Kidney tubule cell (primary cell): ENCODE results near the gene RUFY1.
"Not testable (repeated sequence)": the region's sequence is repeated elsewhere in the genome, so short reads cannot be mapped to it uniquely, and the experiment has no call there.

Experiments used
- DNase-seq: peaks from one replicate; pipeline ENCODE4 v3.0.0-alpha.2; 2018; ENCODE audit warnings: low spot score

Gene RUFY1

DNA sequence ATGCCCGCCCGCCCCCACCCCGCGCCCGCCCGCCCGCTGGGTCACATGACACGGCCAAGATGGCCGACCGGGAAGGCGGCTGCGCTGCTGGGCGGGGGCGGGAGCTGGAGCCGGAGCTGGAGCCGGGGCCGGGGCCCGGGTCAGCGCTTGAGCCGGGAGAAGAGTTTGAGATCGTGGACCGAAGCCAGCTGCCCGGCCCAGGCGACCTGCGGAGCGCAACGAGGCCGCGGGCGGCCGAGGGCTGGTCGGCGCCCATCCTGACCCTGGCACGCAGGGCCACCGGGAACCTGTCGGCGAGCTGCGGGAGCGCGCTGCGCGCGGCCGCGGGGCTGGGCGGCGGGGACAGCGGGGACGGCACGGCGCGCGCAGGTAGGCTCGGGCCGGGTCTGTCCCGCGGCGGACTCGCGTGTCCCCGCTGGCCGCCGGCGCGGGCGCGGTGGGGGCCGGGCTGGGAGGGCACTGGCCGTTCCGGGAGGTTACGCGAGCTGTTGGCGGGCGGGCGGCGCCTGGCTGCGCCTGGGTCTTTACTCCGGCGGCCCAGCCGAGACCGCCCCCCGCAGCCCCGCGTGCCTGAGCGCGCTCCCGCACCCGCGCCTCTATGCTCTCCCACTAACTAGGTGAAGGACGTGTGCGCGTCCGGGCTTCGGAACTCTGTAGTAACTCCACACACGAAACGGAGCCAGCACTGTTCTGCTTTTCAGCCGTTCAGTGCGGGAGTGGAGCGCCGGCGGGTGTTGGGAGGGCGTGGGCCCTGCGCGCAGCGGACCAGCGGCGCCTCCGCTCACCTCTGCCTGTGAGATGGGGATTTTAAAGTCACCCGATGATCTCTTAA, at the start of gene RUFY1:
TSS of gene RUFY1 (plus strand) at position 44 of the 832 bp plus-strand sequence. CDS start at position 60, 16 bp downstream.
- DNase-seq, result peak; percentile 82

- DNase-seq, result not testable (repeated sequence)
Measured at GRCh38 chr5:179501997-179502396, 48.4 kb upstream of the RUFY1 start.

GRCh38 chr5:179502420-179502819, 47.9 kb upstream of the RUFY1 start:
- DNase-seq, result not testable (repeated sequence)

DNA sequence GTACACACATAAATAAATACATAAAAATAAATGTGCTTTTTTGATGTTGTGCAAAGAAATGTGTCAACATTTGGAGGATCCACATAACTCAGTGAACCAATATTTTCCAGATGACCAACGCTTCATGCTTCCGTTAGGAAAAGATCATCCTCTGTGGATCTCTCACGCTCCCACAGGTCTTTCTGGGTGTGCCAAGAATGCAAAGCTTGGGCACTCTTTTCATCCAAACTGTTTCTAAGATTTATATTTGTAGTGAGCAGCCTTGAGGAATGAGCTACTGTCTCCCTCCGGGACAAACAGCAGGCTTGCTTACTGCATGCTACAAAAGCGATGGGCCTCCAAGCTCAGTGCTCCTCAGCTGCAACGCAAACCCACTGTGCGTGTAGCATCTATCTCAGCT, 46.2 kb upstream of the RUFY1 start:
- DNase-seq, result no peak

- DNase-seq, result peak; percentile 25
Measured at GRCh38 chr5:179504600-179505396, 45.6 kb upstream of the RUFY1 start.

DNA sequence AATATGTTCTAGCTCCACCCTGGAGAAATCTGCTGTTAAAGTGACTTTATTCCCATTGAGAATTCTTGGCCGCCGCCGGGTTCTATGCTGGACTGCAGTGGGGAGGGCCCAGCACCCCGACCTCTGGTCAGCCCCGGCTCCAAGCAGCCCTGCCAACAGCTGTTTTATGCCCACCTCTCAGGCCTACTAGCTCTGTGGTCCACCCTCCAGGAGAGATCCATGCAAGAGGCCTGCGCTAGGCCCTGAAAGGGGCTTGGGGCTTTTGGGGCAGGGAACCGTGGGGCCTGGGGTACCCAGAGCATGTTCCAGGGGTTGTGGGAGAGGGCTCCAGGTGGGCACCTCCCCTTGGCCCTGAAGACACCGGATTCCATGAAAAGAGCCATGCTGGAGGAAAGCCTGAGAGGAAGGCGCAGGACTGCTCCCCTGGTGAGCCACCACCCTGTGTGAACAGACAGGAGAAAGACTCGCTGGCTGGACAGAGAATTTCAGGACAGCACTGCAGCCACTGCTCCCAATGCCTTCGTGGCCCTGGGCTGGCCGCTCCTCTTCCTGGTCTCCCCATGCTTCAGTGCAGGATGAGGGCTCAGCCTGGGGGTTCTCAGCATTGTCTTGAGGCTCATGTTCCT, 44.6 kb upstream of the RUFY1 start:
- no peak for DNase-seq

DNA sequence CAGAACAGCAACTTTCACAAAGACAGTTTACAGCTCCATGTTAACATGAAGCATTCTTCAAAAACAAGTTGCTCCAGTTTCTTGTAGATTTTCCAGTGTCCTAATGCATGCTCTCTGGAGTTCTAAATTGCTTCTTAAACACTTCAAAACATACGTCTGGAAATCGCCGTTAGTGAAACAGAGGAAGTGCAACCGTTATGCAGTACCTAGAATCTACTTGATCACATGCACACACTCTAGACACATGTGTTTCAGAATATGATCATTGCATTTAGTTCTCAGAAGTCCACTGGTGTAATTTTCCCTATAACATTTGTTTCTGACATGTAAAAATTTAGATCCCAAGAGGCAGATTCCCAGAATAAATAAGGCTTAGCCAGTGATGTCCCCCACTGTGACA, 41.1 kb upstream of the RUFY1 start:
- no peak for DNase-seq

DNA sequence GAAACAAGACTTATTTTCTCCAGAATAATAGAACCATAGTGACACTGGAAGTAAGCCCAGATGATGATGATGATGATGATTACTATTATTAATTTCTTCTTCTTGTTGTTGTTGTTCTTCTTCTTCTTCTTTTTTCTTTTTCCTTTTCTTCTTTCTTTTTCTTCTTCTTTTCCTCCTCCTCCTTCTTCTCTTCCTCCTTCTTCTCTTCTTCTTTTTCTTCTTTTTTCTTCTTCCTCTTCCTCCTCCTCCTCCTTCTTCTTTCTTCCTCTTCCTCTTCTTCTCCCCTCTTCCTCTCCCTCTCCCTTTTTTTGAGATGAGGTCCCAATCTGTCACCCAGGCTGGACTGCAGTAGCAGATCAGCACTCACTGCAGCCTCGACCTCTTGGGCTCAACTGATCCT, 40.5 kb upstream of the RUFY1 start:
- no peak for DNase-seq

DNA sequence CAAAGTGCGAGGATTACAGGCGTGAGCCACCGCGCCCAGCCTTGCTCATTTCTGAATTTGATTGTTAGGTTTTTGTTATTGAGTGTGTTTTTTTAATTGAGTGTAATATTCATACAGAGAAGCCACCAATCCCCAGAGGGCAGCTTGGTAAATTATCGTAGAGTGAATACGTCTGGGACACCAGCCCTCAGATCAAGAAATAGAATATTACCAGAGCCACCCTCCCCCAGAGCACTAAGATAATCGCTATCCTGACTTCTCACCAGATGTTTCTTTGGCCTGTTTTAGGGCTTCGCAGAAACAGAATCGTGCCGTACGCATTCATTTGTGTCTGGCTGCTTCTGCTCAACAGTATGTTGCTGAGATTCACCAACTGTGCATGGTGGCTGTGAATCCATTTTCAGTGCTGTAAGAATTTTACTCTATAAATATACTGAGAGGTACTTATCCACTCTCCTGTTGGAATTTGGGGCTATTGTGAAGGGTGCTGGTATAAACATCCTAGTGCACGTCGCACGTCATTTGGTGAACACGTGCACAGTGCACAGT, 37.8 kb upstream of the RUFY1 start:
- no peak for DNase-seq

DNA sequence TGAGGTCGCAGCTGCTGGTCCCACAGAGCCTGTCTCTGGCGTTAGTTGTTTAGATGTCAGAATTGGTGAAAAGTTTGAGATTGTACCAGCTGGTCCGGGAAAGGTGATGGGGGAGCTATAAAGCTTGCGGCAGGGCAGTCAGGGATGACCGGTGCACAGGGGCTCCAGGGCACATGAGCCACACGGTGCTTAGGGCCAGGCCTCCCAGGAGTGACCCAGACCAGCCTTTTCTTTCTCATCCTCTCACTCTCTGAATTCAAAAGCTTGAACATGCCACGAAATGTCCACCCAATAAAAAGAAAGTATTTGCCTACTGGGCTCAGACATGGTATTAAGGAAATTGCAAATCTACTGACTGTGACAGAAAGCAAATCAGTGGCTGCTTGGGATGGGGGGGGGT, 34.9 kb upstream of the RUFY1 start:
- DNase-seq, result not testable (repeated sequence)

- DNase-seq, result no peak
Measured at GRCh38 chr5:179516221-179516620, 34.1 kb upstream of the RUFY1 start.

- not testable (repeated sequence) for DNase-seq
Measured at GRCh38 chr5:179517746-179518145, 32.6 kb upstream of the RUFY1 start.

DNA sequence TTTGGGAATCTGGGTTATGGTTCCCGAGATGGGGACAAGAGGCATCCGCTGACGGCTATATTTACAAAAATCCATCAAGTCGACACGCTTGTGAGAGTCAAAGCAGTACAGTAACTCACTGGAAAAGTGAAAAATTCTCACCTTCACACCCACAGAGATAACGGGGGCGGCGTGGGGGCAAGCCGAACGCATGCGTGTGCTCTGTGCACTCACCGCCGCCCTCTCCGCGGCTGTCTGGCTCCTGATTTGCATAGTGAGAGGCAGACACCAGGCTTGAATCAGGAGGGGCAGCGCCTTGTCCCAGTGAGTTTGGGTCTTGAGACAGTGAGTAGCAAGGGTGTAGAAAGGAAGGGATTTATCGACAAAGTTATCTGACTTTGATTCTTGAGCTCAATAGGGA, 32.0 kb upstream of the RUFY1 start:
- DNase-seq, result not testable (repeated sequence)

GRCh38 chr5:179519416-179520070, 30.8 kb upstream of the RUFY1 start:
- not testable (repeated sequence) for DNase-seq

- not testable (repeated sequence) for DNase-seq
Measured at GRCh38 chr5:179522107-179522506, 28.2 kb upstream of the RUFY1 start.

DNA sequence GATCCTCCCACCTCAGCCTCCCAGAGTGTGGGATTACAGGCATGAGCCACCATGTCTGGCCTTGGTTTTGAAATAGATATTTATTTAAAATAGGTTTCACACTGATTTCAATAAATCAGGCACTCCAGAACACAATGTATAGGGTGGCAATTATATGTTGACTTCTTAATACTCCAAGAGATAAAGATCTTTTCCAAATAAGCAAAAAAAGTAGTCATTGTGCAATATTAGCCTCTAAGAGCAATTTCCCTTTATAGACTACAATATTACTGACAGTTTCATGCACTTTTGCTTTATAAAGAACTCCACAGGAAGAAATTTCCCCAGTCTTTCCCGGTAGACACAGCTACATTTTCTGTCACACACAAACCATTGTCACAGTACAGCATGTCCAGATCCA, 23.4 kb upstream of the RUFY1 start:
- DNase-seq, result no peak

- peak; percentile 48 for DNase-seq
Measured at GRCh38 chr5:179530069-179530998, 20.0 kb upstream of the RUFY1 start.

- no peak for DNase-seq
Measured at GRCh38 chr5:179533024-179533423, 17.3 kb upstream of the RUFY1 start.

DNA sequence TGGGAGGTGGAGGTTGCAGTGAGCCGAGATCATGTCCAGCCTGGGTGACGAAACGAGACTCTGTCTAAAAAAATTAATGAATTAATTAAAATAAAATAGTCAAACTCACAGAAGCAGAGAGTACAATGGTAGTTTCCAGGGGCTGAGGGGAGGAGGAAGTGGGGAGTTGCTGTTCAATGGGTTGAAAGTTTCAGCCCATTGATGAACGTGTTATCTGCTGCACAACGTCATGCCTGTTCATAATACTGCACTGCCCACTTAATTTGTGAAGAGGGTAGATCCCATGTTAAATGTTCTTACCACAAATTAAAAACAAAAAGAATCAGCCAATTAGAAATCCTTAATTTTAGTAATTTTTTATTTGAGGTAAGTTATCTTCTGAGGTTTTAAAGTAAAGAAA, 16.4 kb upstream of the RUFY1 start:
- DNase-seq, result no peak

GRCh38 chr5:179534431-179534830, 15.9 kb upstream of the RUFY1 start:
- DNase-seq, result no peak

- DNase-seq, result no peak
Measured at GRCh38 chr5:179536676-179537075, 13.7 kb upstream of the RUFY1 start.
